Measurements from ENCODE around the gene SSTR5.

Gene SSTR5

GRCh38 chr16:1032607-1033006 lies 39.9 kb upstream of the SSTR5 start:
- DNase-seq (ENCODE audit: insufficient read length) (no peak), FAIRE-seq (no peak)
- TF ChIP-seq TAF1 (IDR thresholded peaks at IDR 0.05; ENCODE audit: borderline replicate concordance, low read depth, low read length), result no peak

GRCh38 chr16:1033128-1033679 lies 39.3 kb upstream of the SSTR5 start:
- DNase-seq (ENCODE audit: insufficient read length), result no peak
- no peak for FAIRE-seq
- TF ChIP-seq TAF1 (IDR thresholded peaks at IDR 0.05; ENCODE audit: borderline replicate concordance, low read depth, low read length) (no peak), POLR2AphosphoS5 (IDR thresholded peaks at IDR 0.05; ENCODE audit: low read depth, low read length) (no peak), POLR2A (IDR thresholded peaks at IDR 0.05; ENCODE audit: low read depth, low read length) (no peak)

- no peak for FAIRE-seq
- TF ChIP-seq POLR2A (IDR thresholded peaks at IDR 0.05; ENCODE audit: low read depth, low read length) (no peak), POLR2AphosphoS5 (IDR thresholded peaks at IDR 0.05; ENCODE audit: low read depth, low read length) (no peak), TAF1 (IDR thresholded peaks at IDR 0.05; ENCODE audit: borderline replicate concordance, low read depth, low read length) (no peak)
- DNase-seq (ENCODE audit: insufficient read length), result no peak
These were observed 38.1 kb upstream of the SSTR5 start for GRCh38 chr16:1034230-1035065.

- FAIRE-seq (no peak), DNase-seq (ENCODE audit: insufficient read length) (no peak)
- TF ChIP-seq TAF1 (IDR thresholded peaks at IDR 0.05; ENCODE audit: borderline replicate concordance, low read depth, low read length) (no peak), POLR2AphosphoS5 (IDR thresholded peaks at IDR 0.05; ENCODE audit: low read depth, low read length) (no peak), POLR2A (IDR thresholded peaks at IDR 0.05; ENCODE audit: low read depth, low read length) (no peak)
These were observed 37.5 kb upstream of the SSTR5 start for GRCh38 chr16:1035066-1035415.

- TF ChIP-seq POLR2A (IDR thresholded peaks at IDR 0.05; ENCODE audit: low read depth, low read length) (no peak), TAF1 (IDR thresholded peaks at IDR 0.05; ENCODE audit: borderline replicate concordance, low read depth, low read length) (no peak), POLR2AphosphoS5 (IDR thresholded peaks at IDR 0.05; ENCODE audit: low read depth, low read length) (no peak)
- FAIRE-seq (no peak), DNase-seq (ENCODE audit: insufficient read length) (no peak)
These were observed 36.4 kb upstream of the SSTR5 start for GRCh38 chr16:1036166-1036565.

- FAIRE-seq, result no peak
- DNase-seq (ENCODE audit: insufficient read length), result no peak
- no peak for TF ChIP-seq POLR2A (IDR thresholded peaks at IDR 0.05; ENCODE audit: low read depth, low read length)
- TF ChIP-seq TAF1 (IDR thresholded peaks at IDR 0.05; ENCODE audit: borderline replicate concordance, low read depth, low read length), result no peak
- no peak for TF ChIP-seq POLR2AphosphoS5 (IDR thresholded peaks at IDR 0.05; ENCODE audit: low read depth, low read length)
These were observed 35.7 kb upstream of the SSTR5 start for GRCh38 chr16:1036726-1037393.

GRCh38 chr16:1037394-1038257 lies 34.9 kb upstream of the SSTR5 start:
- DNase-seq (ENCODE audit: insufficient read length), result no peak
- no peak for TF ChIP-seq POLR2AphosphoS5 (IDR thresholded peaks at IDR 0.05; ENCODE audit: low read depth, low read length)
- TF ChIP-seq TAF1 (IDR thresholded peaks at IDR 0.05; ENCODE audit: borderline replicate concordance, low read depth, low read length), result no peak
- no peak for TF ChIP-seq POLR2A (IDR thresholded peaks at IDR 0.05; ENCODE audit: low read depth, low read length)
- no peak for FAIRE-seq

- DNase-seq (ENCODE audit: insufficient read length) (no peak), FAIRE-seq (no peak)
- TF ChIP-seq POLR2A (IDR thresholded peaks at IDR 0.05; ENCODE audit: low read depth, low read length), result no peak
- no peak for TF ChIP-seq TAF1 (IDR thresholded peaks at IDR 0.05; ENCODE audit: borderline replicate concordance, low read depth, low read length)
- no peak for TF ChIP-seq POLR2AphosphoS5 (IDR thresholded peaks at IDR 0.05; ENCODE audit: low read depth, low read length)
These were observed 33.6 kb upstream of the SSTR5 start for GRCh38 chr16:1038932-1039331.

- DNase-seq (ENCODE audit: insufficient read length), result no peak
- no peak for FAIRE-seq
- no peak for TF ChIP-seq POLR2A (IDR thresholded peaks at IDR 0.05; ENCODE audit: low read depth, low read length)
- TF ChIP-seq POLR2AphosphoS5 (IDR thresholded peaks at IDR 0.05; ENCODE audit: low read depth, low read length), result no peak
- no peak for TF ChIP-seq TAF1 (IDR thresholded peaks at IDR 0.05; ENCODE audit: borderline replicate concordance, low read depth, low read length)
These were observed 32.8 kb upstream of the SSTR5 start for GRCh38 chr16:1039762-1040161.

GRCh38 chr16:1040346-1040745 lies 32.2 kb upstream of the SSTR5 start:
- FAIRE-seq (no peak), DNase-seq (ENCODE audit: insufficient read length) (no peak)
- TF ChIP-seq POLR2AphosphoS5 (IDR thresholded peaks at IDR 0.05; ENCODE audit: low read depth, low read length) (no peak), TAF1 (IDR thresholded peaks at IDR 0.05; ENCODE audit: borderline replicate concordance, low read depth, low read length) (no peak)

GRCh38 chr16:1042049-1042744 lies 30.4 kb upstream of the SSTR5 start:
- FAIRE-seq (no peak), DNase-seq (ENCODE audit: insufficient read length) (no peak)
- TF ChIP-seq TAF1 (IDR thresholded peaks at IDR 0.05; ENCODE audit: borderline replicate concordance, low read depth, low read length) (no peak), POLR2AphosphoS5 (IDR thresholded peaks at IDR 0.05; ENCODE audit: low read depth, low read length) (no peak), POLR2A (IDR thresholded peaks at IDR 0.05; ENCODE audit: low read depth, low read length) (no peak)
